Ovary (tissue), 3 donors: Measurements from ENCODE around the gene GSG1L.

Experiments
- CTCF ChIP-seq, 3 donors: fragments of 450-650 bp in 2 of 3; fragments of 200-600 bp in 1 of 3; IDR thresholded peaks; one replicate each; pipeline versions ENCODE4 v1.5.1 to v1.8.0; 2016 to 2022; ENCODE audit warnings: antibody characterized with exemption in 3 of 3, mild to moderate bottlenecking in 1 of 3
- EP300 ChIP-seq: sonication (generic); formaldehyde crosslinking; IDR thresholded peaks from one replicate; pipeline ENCODE4 v1.6.1; 2017; ENCODE audit warnings: antibody characterized with exemption
- POLR2A ChIP-seq: fragments of 450-650 bp; IDR thresholded peaks from one replicate; pipeline ENCODE4 v1.6.1; 2017; ENCODE audit warnings: antibody characterized with exemption, mild to moderate bottlenecking, moderate library complexity
- donor health status: DM: no; HTN: no; CAD: no.

DNA sequence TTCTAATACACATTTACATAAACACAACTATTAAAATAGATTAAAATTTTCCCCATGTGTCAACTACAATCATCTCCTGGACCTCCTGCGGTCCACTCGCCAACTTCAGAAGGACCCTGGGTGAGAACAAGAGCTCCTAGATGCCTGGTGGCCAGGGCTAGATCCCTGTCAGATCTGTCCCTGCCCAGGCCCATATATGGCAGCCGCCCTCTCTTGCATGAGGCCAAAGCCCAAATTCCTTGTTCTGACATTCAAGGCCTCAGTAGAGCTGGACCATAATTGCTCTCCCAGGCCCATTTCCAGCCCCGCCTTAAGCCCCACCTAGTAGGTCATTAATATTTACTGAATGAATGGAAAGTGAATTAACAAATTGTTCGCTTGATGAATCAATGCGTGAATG, 275.8 kb downstream of the GSG1L start:
- no peak for TF ChIP-seq CTCF (IDR thresholded peaks at IDR 0.05)
- no peak for TF ChIP-seq POLR2A
- TF ChIP-seq EP300: no peak
